HG03521 (cell line): ENCODE results near the gene GIMAP1.
"Not testable (repeated sequence)": the region's sequence is repeated elsewhere in the genome, so short reads cannot be mapped to it uniquely, and the experiment has no call there.

ENCODE experiments used
- ATAC-seq: cut with Tn5 transposase; IDR thresholded peaks from one replicate; pipeline ENCODE4 v1.9.1; 2021; ENCODE audit warnings: mild to moderate bottlenecking, moderate library complexity; ENCODE audit not compliant: unreplicated experiment

The GIMAP1 gene

DNA sequence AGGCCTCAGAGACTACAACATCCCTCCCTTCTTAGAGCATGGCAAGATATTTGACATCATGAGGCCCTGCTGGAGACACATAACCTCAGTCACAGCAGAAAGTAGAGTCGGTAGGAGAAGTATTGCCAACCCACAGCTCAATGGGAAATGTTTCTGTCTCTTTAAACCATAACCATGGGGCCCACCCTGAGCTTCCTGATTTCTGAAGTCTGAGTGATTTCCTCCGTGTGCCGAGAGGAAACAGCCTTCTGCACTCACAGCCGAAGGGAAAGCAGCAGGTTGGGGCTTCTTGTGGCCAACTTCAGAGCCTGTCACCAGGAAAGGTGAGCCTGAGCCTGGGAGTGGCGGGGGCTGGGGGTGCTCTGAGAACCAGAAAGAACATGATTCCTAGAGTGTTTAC lies at the start of gene GIMAP1:
GIMAP1 (plus strand) TSS at position 246 of the 400 bp plus-strand sequence. CDS start 2,435 bp downstream, outside the sequence.
- ATAC-seq: no peak

DNA sequence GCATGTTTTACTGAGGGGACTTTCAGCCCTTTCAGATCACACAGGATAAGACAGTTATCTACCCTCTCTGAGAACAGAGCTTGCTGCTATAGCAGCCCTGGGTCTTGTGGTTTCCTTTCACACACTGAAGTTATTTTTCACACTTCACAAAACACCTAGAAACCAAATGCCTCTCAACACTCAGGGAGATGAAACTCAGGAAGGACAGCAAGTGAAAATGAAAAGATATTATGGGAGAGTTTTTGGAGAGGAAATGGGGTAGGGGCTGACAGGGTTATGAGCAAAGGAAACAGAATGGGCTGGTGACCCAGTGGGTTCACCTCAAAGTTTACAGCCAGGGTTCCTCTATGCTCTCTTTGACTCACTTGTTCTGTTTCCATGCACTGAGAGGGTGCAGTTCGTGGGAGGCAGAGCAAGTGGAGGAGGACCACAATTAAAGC lies 47.9 kb upstream of the GIMAP1 start:
- peak; percentile 78 for ATAC-seq

- ATAC-seq: no peak
Observed at GRCh38 chr7:150668977-150669376, 47.4 kb upstream of the GIMAP1 start.

DNA sequence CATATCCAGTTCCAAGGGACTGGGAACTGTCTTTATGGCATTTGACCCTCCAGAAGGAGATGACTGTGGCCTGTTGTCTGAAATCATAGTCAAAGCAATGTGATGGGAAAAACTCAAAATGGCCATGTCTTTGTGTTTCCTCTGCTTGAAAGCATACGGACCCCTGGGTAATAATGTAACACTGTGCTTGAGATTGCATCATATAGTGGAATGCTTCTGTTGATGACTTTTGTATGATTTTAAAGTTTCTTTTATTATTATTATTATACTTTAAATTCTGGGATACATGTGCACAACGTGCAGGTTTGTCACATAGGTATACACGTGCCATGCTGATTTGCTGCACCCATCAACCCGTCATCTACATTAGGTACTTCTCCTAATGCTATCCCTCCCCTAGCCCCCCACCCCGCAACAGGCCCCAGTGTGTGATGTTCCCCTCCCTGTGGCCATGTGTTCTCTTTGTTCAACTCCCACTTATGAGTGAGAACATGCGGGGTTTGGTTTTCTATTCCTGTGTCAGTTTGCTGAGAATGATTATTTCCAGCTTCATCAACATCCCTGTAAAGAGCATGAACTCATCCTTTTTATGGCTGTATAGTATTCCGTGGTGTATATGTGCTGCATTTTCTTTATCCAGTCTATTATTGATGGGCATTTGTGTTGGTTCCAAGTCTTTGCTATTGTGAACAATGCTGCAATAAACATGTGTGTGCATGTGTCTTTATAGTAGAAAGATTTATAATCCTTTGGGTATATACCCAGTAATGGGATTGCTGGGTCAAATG lies 44.4 kb upstream of the GIMAP1 start:
- ATAC-seq: not testable (repeated sequence)

GRCh38 chr7:150675714-150676113 lies 40.7 kb upstream of the GIMAP1 start:
- no peak for ATAC-seq

GRCh38 chr7:150676276-150676675 lies 40.1 kb upstream of the GIMAP1 start:
- ATAC-seq: not testable (repeated sequence)

GRCh38 chr7:150676854-150677253 lies 39.6 kb upstream of the GIMAP1 start:
- ATAC-seq: not testable (repeated sequence)

- not testable (repeated sequence) for ATAC-seq
Observed at GRCh38 chr7:150678601-150679000, 37.8 kb upstream of the GIMAP1 start.

DNA sequence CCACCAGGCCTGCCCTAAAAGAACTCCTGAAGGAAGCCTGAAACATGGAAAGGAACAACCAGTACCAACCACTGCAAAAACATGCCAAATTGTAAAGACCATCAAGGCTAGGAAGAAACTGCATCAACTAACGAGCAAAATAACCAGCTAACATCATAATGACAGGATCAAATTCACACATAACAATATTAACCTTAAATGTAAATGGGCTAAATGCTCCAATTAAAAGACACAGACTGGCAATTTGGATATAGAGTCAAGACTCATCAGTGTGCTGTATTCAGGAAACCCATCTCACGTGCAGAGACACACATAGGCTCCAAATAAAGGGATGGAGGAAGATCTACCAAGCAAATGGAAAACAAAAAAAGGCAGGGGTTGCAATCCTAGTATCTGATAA lies 36.0 kb upstream of the GIMAP1 start:
- not testable (repeated sequence) for ATAC-seq

- ATAC-seq: peak; percentile 89
Observed at GRCh38 chr7:150685219-150686029, 31.0 kb upstream of the GIMAP1 start, which contains the start of gene GIMAP2. TSS of gene GIMAP2 (plus strand) at chr7:150685706. CDS start at chr7:150687060, 1,354 bp downstream.

- ATAC-seq: peak; percentile 27
Observed at GRCh38 chr7:150686030-150686631, 30.3 kb upstream of the GIMAP1 start.

- no peak for ATAC-seq
Observed at GRCh38 chr7:150688630-150689029, 27.8 kb upstream of the GIMAP1 start.

DNA sequence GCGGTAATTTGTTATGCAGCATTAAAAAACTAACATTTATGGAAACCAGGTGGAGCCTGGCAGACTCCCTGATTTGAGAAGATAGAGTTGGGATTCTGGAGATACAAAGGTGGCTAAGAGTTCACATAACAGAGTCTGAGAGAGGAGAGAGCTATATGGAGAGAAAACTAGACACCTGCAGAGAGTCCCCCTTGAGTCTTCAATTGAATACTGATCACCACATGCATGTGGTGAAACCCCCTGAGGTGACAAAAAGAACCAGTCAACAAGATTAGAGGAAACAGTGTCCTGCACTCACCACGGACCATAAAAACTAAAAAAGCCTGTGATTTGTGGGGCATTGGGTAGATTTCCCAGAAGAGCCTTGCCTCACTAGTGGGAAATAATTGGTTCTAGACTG lies 20.8 kb upstream of the GIMAP1 start:
- no peak for ATAC-seq

DNA sequence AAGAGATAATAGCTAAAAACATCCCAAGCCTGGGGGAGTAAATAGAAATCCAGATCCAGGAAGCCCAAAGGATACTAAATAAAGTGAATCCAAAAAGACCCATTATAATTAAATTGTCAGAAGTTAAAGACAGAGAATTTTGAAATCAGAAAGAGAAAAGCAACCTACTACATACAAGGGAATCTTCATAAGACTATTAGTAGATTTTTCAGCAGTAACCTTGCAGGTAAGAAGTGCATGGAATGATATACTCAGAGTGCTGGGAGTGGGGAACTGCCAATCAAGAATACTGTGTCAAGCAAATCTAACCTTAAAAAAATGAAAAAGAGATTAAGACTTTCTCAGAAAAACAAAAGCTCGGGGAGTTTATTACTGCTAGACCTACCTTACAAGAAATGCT lies 13.2 kb upstream of the GIMAP1 start:
- no peak for ATAC-seq

- ATAC-seq: no peak
Observed at GRCh38 chr7:150715293-150715692, 1.1 kb upstream of the GIMAP1 start.

- ATAC-seq: no peak
Observed at GRCh38 chr7:150715738-150716137, 675 bp upstream of the GIMAP1 start.

DNA sequence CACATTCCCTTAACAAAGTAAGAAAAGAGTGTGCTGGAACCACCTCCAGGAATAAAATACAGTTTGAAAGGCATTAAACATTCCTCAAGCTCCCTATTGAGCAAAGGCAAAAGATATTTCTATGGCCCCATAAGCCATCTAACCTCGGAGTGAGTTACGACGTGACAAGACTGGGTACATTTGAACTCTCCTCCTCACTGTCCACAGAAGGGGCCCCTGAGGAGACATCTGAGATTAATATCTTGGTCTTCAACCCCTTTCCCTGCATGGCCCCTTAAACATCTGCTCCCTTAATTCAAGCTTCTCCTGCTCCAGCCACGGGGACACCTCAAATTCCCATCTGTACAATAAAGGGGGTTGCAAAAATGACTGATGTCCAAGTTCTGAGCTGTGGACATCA lies 526 bp downstream of the GIMAP1 start:
- ATAC-seq: no peak

DNA sequence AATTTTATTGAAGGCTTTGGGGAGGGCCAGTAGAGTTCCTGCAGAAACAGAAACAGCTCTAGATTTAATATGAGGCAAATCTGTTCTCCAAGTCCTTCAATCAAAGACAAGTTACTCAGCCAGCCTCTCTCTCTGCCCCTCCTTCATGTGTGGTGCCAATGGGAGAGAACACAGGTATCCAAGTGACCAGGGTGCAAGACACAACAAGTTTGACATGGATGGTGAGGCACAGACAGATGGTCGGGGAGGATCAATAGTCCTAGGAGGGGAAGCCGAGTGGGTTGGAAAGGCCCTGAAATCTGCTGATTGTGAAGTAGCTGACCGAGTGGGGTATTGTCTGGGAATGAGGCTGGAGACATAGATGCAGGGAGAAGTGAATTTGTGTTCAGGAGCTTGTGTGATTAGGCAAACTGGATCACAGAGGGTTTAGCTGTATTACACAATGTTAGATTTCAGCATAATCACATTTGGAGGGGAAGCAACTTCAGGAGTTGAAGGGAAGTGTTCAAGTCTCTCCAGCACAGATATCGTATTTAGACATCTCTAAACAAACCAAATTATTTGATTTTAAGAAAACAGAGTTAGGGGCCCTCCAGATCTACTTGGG lies 1.5 kb downstream of the GIMAP1 start:
- ATAC-seq: no peak

DNA sequence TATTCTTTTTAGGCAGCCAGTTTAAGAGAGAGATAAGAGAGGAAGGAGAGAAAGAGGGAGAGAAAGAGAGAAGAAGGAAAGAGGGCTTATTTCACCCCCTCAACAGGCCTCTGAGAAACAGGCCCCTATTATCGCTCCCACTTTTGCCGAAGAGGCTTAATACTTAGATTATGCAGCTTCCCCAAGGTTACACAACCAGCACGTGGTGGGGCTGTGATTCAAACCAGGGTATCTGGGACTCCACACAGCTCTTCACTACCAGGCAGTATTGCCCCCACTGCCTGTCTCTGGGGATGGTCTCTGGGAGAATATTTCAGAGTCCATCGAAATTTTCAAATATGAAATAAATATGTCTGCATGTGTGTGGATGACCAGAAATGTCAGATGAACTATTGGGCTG lies 3.0 kb downstream of the GIMAP1 start:
- no peak for ATAC-seq

- ATAC-seq: no peak
Observed at GRCh38 chr7:150719960-150720891, 3.8 kb downstream of the GIMAP1 start.
